Endometrium (tissue), 2 donors: ENCODE data around the gene KPNA6.

Experiments
- FAIRE-seq: peaks from 2 replicates; lab custom pipeline; 2012; peaks lifted over from hg19 to GRCh38; lab: Jason Lieb, UNC
- donor health status: control.
- donor health status: control.

KPNA6 gene

GRCh38 chr1:32187850-32188249 lies 80.0 kb downstream of the KPNA6 start:
- no peak for FAIRE-seq

DNA sequence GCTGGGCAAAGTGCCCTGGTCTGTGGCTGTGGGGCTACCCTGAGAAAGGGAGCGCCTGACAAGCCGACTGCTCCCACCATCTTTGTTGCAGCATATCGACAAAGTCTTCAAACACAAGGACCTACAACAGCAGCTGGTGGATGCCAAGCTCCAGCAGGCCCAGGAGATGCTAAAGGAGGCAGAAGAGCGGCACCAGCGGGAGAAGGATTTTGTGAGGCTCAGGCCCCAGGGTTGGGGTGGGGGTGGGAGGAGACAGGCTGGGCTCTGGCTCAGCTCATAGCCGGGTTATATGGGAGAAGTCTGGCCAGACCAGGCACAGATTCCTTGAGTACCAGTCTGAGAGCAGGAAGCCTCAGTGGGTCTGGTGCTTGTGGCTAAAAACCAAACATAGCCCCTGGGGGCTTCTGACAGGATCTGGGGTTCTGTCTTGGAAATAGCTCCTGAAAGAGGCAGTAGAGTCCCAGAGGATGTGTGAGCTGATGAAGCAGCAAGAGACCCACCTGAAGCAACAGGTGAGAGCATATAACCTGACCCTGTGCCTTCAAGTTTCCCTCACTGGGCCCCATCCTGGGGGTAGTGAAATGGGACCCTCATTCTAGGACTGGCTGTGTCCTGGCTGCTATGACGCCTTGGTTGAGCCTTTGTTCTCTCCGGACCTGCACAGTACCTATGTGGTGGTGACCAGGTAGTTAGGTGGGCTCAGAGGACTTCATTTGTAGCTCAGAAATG lies 84.5 kb downstream of the KPNA6 start:
- FAIRE-seq, result no peak

DNA sequence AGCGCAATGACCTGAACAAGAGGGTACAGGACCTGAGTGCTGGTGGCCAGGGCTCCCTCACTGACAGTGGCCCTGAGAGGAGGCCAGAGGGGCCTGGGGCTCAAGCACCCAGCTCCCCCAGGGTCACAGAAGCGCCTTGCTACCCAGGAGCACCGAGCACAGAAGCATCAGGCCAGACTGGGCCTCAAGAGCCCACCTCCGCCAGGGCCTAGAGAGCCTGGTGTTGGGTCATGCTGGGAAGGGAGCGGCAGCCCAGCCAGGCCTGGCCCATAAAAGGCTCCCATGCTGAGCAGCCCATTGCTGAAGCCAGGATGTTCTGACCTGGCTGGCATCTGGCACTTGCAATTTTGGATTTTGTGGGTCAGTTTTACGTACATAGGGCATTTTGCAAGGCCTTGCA lies 87.1 kb downstream of the KPNA6 start:
- FAIRE-seq, result no peak

DNA sequence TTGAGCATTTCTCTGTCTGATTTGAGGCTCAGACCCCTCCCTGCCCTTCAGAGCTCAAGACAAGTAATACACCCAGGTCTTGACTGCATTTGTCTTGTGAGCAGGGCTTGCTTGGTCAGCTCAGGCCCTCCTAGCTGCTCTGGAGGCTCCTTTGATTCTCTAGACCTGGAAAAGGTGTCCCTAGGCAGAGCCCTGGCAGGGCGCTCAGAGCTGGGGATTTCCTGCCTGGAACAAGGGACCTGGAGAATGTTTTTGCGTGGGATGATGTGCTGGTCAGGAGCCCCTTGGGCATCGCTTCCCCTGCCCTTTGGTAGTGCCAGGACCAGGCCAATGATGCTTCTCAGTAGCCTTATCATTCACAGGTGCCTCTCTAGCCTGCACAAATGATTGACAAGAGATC lies 87.7 kb downstream of the KPNA6 start:
- no peak for FAIRE-seq

GRCh38 chr1:32195972-32196823 lies 88.3 kb downstream of the KPNA6 start:
- FAIRE-seq, result no peak

DNA sequence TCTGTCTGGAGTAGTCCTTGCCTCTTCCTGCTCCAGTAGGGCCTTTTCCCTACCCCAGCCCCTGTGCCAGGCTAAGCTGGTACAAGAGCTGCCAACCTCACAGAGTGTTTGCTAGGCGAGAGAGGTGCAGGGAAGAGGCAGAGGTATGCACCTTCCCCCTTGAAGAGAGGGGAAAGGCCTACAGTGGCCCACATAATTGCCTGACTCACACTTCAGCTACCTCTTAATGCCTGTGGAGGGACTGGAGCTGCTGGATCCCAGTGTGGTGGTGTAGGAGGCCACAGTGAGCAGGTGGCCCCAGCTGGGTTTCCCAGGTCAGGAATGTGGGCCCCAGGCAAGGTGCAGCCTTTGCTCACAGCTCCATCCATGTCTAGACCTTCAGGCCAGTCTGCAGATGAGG lies 89.2 kb downstream of the KPNA6 start:
- FAIRE-seq, result no peak

GRCh38 chr1:32197837-32198236 lies 90.0 kb downstream of the KPNA6 start:
- FAIRE-seq, result no peak

DNA sequence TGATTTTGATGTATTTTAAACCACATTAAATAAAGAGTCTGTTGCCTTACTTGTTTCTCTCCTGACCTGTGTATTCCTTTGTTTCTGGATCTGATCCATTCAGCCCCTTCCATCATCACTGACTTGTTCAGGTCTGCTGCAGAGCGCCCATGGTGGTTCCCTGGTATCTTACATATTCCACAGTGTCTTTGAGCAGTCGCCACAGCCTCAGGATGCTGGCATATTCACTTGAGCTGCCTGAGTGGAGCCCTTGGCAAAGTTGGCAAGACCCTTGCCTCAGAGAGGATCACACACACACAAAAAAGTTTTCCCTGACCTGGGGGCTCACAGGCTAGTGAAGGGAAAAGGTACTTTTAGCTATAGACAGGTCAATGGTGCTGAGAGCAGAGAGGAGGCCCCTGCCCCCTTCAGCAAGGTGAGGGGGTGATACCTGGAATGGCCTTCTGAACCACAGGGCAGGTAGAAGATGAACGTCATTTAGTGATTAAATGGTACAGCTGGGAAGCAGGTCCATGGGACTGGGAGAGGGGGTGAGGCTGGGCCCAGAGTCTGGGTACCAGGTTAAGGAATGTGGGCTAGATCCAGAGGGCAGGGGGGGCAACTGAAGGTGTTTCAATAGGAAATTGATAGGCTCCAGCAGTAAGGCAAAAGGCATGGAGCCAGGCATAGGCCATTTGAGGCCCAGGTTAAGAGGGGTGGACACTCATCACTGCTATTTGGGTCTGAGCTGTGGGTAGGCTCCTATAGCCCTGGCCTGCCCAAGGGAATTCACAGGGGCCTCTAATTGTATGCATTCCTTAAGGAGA lies 90.6 kb downstream of the KPNA6 start:
- FAIRE-seq, result no peak

- no peak for FAIRE-seq
Measured at GRCh38 chr1:32199043-32199716, 91.3 kb downstream of the KPNA6 start.

DNA sequence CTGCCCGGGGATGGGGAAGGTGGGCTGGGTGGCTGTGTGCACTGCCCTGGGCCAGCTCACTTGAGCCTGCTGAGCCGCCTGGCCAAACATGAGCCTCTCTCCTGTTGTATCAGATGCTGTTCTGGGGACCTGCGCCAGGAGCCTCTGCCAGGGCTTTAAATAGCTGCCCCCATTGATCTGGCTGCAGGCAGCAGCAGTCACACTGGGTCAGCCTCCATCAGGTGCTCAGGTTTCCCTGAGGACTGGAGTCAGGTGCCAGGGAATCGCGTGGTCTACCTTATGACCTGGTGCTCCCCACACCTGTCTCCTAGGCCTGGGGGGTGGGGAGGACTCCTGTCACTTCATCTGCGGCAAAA lies 91.8 kb downstream of the KPNA6 start:
- FAIRE-seq, result no peak

DNA sequence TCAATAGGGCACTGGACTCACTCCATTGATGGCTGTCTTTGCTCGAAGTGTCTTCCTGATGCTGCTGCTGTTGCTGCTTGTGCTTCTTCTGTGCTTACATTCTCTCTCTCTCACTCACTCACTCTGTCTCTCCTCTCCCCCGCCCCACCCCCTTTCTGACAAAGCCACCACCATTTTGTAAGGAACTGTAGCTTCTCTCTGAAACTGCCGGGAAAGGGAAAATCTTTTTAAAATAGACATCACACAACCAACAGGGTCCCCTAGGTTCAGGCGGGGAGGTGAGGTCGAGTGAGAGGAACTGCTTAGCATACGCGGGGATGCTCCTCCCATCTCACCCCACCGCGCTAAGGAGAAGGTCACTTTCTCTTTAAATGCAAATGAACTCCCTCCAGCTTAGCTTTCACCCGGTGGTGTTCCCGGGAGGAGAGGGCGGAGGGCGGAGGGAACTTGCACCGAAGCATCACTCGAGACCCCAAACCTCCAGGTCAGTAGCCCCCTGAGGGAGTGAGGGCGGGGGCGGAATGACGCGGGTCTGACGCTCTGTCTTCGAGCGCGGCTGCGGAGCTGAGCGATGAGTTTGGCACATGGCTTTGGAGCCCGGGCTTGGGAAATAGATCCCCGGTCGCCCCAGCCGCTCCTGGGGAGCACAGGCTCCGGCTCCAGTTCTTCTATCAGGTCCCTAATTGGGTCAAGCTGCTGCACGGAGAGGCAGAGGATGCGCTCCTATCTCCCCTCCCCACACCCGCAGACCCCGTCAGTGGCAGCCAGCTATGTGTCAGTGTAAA lies 92.6 kb downstream of the KPNA6 start, which contains the start of gene CCDC28B:
Gene CCDC28B, plus strand, starts transcription at position 370 of the 785 bp plus-strand sequence. CDS start 1,341 bp downstream, outside the sequence.
- no peak for FAIRE-seq

DNA sequence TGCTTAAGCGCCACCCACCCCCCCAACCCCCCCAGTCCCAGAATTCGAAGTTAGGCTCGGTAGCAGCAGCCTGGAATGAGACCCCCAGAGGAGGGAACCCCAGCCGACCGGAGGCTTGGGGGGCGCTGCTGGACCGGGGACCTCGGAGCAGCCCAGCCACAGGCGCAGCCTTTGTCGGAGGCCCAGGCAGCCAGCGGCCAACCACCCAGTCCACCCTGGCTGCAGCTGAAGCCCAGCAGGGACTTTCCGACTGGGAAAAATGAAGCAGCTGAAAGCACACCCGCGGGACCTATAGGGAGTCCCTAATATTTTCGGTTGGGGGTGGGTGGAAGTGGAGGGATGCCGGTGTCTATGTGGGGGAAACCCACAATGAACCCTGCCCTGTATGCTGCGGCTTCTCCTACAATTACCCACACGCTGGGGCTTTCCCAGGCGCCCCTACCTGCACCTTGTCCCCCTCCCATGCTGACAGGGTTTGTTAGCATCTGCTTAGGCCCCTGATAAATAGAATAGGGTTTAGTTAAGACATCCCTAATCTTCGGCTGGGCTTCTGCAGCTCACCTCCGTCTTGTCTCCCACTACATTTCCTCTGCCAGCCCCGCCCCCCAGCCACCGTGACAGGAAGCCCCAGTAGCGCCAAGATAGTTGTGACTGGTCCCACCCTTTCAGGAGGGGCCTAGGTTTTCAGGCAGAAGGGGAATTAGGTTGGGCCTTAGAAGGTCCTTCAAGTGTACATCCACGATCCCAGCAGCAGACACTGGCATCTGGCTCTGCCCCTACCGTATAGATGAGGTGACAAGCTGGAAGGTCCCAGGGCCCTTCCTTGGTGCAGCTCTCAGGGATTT lies 93.4 kb downstream of the KPNA6 start:
- no peak for FAIRE-seq

DNA sequence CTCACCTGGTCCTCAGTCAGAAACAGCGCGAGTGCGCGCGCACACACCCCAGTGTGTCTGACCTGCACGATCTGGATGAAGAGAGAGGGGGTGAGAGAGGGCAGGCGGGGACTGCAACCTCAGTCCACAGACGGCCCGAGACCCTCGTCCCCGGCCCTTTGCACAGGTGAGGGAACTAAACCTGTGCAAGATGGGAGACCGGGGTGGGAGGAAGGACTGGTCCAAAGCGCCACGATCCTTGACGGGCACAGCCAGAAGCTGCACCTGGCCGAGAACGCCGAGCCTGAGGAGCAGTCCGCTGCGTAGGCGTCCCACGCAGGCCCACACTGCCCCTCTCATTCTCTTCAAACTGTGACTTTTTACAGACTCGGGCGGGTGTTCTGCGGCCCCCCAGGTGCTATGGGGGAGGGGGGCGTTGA lies 97.1 kb downstream of the KPNA6 start:
- no peak for FAIRE-seq

DNA sequence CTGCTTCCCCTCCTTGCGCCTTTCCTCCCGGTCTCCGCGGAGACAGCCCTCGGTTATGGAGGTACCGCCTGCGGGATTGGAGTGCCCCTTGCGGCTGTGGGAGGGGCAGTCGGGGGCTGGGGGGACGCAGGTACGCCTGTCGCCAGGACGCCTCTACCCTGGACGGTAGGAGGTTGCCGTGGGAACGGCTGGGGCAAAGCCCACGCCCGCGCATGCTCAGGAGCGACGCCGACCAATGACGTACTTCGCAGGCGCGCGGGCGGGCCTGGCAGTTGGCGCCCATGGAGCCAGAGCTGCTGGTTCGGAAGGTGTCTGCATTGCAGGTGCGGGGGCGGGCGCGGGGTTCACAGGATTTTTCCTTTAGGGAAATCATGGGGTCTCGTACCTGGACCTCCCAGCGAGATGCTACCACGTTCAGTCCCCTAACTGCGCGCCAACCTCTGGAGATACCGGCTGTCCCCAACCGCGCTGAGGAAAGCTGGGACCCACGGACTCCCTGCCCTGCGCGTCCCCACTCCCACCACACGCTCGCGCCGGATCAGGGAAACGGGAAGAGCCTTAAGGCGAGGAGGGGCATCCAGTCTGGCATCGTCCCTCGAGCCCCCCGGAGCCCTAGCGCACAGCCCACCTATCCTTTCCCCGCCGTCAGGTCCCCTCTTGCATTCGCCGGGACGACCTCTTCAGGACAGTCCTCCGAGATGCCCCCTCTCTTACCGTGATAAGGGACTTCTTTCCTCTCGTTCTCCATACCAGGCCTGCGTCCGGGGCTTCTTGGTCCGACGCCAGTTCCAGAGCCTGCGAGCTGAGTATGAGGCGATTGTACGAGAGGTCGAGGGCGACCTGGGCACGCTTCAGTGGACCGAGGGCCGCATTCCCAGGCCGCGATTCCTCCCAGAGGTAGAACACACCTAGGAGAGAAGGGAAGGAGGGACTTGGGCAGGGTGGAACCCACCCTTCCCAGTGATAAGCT lies 97.8 kb downstream of the KPNA6 start, which contains the start of gene IQCC:
Gene IQCC, plus strand, starts transcription at position 271 of the 970 bp plus-strand sequence. Its CDS starts 11 bp downstream, at position 282.
- FAIRE-seq, result no peak

GRCh38 chr1:32208469-32208868 lies 100.6 kb downstream of the KPNA6 start:
- no peak for FAIRE-seq

DNA sequence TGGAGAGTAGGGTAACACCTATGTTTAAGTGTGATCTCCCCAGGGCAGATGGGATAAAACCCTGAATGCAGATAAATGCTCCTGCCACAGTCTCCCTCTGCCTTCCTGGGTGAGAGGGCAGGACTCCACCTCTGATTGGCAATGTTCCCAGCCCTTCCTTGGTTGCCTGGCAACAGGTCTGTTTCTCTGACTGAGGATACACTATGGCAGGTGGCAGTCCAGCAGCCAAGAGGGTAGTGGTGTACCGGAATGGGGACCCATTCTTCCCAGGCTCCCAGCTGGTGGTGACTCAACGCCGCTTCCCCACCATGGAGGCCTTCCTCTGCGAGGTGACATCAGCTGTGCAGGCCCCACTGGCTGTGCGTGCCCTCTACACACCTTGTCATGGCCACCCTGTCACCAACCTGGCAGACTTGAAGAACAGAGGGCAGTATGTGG lies 101.1 kb downstream of the KPNA6 start, which contains the start of gene DCDC2B:
Gene DCDC2B, plus strand, starts transcription at position 199 of the 438 bp plus-strand sequence. Its CDS starts 5 bp downstream, at position 204.
- FAIRE-seq, result no peak

- FAIRE-seq, result no peak
Measured at GRCh38 chr1:32215629-32216480, 108.0 kb downstream of the KPNA6 start.

DNA sequence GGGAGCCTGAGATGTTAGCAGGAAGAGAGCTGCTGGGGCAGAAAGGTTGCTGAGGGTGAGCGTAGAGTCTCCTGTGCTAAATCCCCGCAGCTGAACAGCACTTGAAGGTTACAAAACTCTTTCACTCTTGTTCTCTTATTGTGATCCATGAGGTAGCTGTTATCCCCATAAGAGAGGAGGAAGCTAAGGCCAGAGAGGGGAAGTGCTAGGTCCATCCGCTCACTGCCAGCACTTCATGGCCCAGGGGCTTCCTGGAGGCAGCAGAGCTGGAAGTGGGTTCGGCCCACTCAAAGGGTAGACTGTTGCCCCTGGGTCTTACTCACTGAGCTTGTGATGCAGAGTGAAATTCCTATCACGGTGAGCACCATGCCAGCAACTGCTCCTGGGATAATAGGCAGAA lies 108.7 kb downstream of the KPNA6 start:
- FAIRE-seq, result no peak
